Dermis microvascular lymphatic vessel endothelial cell (primary cell): ENCODE measurements around the gene GALNT2. TPM values are rescaled to one million over a fixed set of nuclear protein-coding genes. Genes with fewer than 3 reads are reported as not detected.

Experiments
- DNase-seq, 2 donors: peaks; one replicate each; pipeline versions ENCODE4 v3.0.0 to v3.0.0-alpha.2; 2010; ENCODE audit warnings: low read depth in 2 of 2
- total RNA-seq: library from RNA; depleted of rRNA; stranded (reverse); fragments of >200 nt; gene quantifications from 2 replicates; pipeline ENCODE4 v1.2.1, GENCODE V29; 2014

GALNT2 gene
- total RNA-seq, 1 donor from 2014 or later, result 38.1 TPM

DNA sequence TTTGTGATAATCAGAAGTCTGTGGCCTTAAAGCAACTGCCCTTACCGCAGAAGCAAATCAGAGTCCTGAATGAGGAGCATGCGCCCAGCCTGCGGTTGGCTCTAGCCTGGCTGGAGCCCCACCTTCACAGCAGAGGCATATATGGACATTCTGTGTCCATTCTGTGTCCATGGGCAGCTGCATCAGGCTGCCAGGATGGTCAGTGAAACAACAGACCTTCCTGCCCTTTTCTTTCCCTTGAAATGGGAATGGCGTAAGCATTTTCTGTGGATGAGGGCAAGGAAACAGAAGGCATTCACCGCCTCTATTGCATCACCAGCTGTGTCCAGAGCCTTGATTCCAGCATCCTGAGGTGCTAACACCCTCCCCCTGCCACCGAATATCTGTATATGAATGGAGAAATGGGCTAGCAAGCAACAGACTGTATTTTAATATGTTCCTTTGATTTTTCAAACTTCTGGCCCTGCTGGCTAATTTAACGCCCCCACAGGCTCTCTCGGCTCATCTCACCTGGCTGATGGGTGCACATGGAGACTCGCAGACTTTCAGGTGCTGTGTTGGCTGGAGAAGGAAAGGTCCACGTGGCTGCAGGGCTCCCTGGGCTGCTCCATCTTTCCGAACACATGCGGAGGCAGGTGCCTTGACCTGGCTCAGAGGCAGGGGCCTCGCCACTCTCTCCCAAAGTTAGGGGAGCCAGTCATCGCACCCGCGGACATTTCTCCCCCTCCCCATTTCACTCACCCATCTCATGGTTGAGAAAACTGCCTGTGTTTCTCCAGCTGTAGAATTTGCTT is 159.2 kb downstream of the GALNT2 start:
- DNase-seq, result peak in 1 of 2 donors; percentile 6

DNA sequence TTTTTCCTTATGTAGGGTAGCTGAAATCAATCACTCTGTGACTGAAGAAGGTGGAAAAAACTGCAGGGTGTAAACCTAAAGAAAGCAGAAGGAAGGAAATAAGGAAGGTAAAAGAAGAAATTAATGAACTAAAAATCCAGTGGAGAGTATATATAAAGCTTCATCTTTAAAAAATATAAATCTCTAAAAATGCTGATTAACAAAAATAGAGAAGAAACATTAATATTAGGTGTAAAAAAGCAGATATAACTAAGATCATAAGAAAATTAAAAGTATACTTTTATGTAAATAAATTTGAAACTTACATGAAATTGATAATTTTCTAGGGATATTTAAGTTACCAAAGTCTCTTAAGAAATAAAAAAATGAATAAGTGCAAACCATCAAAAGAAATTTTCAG is 159.8 kb downstream of the GALNT2 start:
- DNase-seq, result no peak

DNA sequence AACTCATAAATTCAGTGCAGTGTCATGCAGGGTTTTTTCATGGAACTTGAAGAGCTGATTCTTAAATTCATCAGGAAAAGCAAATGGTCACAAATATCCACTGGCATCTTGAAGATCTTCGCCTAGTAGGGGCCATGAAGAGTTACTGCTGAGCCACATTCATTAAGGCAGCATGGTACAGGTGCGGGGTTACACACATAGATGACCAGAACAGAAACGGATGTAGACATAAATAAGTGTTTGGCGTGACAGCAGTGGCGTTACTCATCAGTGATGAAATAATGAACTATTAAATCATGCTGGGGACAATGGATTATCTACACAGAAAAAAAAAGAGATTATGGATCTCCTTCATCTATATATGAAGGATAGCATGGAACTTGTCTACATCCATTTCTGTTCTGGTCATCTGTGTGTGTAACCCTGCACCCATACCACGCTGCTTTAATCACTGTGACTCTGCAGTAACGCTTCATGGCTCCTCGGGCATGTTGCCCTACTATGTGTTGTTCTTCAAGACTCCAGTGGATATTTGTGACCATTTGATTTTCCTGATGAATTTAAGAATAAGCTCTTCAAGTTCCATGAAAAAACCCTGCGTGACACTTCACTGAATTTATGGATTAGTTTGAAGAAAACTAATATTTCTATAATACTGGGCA is 161.3 kb downstream of the GALNT2 start:
- no peak for DNase-seq

DNA sequence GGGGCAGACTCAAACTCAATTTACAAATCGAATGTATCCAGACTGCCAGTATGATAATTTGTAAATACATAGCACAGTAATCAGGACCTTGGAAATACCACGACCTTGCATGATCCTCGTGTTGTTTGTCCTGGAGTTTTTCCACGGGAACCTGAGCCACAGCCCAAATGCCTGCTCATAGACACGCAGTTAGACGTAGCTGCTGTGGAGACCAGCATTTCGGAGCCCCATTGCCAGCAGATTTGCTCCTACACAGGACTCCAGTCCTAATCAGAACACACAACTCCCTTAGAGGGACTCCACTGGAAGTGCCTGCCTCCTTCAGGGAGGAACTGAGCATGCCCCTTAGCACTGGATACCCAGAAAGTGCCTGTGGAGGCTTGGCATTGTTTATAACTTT is 163.2 kb downstream of the GALNT2 start:
- DNase-seq, result no peak

DNA sequence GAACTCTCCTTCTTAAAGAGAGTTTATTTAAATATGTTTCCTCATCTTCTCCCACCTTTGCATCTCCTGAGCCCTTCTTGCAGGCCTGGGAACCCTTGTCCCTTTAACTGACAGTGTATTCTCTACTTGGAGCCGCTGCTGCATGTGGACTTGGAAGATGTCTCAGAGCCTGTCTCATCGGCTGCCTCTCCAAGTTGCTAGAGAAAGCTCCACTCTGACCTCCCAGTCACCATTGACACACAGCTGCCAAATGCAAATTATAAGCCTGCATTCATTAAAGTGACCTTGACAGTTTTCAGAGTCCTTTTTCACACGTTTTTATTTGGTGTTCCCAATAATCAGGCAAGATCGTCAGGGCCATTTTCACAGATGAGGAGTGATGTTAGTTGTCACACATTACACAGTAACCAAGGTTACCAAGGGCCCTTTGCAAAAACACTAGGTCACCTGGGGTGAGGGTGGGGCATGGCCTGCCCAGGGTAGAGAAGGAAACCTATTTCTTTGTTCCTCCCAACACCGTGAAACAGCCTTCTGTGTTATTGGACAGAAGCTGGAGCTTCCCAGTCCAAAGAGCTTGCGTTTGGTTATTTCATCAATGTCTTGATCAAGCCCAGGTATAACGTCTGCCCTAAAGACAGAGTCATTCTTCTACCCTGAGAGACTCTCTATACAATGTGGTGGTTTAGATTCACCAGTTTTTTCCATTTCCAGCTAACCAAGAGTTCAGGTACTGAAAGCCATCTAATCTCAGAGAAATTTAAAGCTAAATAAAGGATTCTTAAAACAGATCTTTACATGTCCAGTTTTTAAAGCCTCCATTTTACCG is 164.1 kb downstream of the GALNT2 start:
- no peak for DNase-seq

DNA sequence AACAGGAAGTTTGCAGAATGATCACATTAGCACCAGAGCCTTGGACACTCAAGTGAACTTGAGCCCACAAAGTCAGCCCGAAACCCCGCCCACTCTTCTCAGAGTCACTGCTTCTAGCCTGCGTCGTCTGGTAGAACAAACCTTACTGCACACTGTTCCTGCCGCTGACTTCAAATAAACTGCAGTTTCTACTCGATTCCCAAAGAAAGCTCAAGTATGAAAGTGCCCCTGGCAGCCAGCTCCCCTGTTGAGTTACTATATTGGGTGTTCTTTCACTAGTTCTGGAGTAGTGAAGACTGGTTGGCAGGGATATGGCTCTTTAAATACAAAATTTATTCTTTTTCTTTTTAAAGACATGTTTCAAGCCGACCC is 164.7 kb downstream of the GALNT2 start:
- DNase-seq, result no peak

DNA sequence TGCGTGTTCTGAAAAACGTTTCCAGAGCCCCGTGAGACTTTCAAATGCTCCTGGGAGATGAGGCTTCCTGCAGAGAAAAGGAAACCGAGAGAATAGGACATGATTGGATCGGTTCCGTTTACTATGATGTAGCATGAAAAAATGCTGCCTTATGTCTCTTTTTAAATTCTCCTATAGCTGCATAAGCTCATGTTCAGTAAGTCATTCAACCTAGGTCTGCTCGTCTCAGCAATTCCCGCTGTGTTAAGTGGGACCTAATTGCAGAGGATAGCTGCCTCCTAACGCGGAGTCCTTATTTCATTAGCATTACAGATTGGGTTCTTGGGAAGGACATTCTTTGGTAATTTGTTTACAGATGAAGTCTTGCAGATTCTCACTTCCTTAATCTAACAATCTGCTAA is 165.3 kb downstream of the GALNT2 start:
- no peak for DNase-seq

DNA sequence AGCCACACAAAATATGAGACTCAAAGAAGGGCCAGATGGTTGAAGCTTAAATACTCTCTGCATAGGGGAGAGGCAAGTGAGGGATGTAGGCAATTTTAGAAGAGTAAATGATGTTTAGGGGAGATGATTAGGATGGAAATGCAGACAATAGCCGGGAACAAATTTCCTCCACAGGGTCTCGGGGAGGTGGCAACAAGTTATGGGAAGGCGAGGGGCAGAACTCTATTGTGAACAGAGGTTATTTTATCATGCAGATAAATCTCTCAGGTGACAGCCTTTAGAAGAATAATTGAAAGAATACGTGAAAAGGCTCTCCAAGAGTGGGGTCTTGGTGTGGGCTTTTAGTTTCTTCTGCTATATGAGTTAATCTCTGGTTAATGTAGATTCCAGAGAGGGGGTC is 166.7 kb downstream of the GALNT2 start:
- no peak for DNase-seq

DNA sequence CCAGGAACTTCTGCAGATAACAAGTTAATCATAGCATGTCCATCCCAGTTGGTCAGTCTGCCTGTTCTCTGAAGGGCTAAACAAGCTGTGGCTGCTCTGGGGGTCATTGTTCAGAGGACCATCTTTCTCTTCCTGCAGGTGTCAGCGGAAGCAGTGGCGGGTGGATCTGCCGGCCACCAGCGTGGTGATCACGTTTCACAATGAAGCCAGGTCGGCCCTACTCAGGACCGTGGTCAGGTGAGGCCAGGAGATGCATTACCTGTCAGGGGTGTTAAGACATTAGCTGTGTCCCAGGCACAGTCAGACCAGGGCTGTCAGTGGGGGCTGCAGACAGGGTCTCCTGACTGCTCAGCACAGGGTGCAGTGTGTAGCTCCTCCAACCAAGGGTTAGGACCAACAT is 168.8 kb downstream of the GALNT2 start:
- DNase-seq, result no peak

DNA sequence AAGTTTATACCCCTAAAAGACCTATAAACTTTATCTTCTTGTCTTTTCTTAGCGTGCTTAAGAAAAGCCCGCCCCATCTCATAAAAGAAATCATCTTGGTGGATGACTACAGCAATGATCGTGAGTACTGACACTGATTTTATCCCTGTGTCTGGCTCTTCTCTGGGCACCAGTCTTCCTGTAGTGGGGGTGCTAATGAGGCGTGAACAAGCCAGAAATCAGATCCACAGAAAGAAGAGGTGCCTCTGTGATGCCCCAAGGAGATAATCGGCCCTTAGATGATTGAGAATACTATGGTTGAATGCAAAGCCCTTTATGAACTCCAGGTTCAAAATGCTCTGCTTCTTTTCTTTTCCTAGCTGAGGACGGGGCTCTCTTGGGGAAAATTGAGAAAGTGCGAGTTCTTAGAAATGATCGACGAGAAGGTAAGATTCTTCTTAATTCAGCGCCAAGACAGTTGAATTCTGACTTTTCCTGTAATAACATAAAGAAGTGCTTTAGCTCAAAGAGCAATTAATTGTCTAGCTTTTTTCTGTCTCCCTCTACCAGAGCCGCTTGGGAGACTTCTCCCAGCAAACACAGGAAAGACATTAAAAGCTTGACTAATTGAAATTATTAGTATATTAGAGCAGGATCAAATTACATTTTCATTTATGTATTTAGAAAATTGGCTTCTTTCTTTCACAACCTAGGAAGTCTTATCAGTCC is 169.4 kb downstream of the GALNT2 start:
- no peak for DNase-seq

DNA sequence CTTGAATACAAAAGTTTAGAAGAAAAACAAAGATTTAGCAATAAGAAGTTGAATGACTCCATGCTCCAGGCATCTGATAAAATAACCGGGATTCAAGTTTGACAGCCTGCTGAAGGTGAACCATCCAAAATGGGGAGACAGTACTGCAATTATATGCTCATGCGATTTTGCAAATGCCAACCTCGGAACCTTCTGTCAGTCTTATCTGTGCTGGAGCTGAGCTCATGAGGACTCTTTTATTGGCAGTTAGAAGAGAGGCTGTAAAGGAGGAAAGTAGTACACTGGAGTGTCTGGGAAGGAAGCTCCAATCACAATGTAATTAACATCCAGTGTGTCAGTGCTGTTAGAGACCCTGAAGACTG is 170.0 kb downstream of the GALNT2 start:
- no peak for DNase-seq

DNA sequence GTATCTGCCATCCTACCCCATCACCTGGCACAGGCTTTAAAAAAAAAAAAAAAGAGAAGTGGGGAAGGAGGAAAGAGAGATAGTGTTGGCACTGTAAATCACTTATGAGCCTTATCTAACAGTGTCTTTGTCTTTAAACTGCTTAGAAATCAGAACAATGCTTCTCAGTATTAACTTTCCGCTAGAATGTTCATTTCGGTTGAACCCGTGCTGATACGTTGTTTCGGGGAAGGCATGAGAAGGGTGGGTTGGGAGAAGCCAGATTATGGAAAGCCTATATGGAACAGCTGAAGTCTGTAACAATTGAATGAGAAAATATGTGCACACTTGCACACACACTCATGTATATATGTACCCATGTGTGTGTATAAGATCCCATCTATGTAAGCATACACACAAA is 170.8 kb downstream of the GALNT2 start:
- no peak for DNase-seq

DNA sequence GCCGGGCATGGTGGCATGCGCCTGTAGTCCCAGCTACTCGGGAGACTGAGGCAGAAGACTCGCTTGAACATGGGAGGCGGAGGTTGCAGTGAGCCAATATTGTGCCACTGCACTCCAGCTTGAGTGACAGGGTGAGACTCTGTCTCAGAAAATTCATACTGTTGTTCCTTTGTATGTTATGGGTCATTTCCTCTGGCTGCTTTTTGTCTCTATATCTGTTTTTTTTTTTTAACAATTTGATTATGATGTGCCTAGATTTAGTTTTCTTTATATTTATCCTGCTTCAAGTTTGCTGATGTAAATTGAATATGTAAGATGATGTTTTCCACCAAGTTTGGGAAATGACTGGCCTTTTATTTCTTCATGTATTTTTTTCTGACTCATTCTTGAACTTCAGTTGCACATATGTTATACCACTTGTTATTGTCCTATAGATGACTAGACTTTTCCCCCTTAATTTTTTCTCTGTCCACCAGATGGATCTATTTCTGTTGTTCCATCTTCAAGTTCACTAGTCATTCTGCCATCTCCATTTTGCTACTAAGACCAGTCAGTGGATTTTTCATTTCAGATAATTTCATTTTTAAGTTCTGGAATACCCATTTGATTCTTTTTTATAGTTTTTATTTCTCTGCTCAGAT is 173.5 kb downstream of the GALNT2 start:
- DNase-seq, result peak in 1 of 2 donors; percentile 8

DNA sequence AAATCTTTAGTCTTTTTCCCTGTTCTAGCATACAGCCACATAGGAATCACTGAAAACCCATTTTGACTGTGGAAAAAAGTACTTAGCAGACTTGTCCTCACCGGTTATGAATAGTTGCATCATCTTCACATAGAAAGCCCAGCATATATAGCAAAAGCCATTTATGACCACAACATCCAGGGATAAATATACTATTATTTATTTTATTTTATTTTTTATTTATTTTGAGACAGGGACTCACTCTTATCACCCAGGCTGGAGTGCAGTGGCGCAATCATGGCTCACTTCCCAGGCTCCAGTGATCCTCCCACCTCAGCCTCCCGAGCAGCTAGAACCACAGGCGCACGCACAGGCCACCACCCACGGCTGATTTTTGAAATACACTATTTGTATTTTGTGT is 175.3 kb downstream of the GALNT2 start:
- no peak for DNase-seq

DNA sequence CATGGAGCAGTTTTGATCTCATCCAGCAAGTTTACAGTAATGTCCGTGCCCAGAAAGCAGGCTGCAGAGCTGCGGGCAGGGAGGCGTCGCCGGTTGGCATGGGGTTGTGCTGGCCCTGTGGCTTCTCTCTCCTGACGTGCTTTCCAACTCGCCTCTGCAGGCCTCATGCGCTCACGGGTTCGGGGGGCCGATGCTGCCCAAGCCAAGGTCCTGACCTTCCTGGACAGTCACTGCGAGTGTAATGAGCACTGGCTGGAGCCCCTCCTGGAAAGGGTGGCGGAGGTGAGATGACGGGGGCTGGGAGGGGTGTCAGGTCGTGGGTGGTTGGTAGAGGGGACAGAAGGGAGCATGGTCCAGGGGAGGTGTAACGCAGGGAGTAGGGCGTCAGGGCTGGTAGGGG is 176.1 kb downstream of the GALNT2 start:
- DNase-seq, result no peak

DNA sequence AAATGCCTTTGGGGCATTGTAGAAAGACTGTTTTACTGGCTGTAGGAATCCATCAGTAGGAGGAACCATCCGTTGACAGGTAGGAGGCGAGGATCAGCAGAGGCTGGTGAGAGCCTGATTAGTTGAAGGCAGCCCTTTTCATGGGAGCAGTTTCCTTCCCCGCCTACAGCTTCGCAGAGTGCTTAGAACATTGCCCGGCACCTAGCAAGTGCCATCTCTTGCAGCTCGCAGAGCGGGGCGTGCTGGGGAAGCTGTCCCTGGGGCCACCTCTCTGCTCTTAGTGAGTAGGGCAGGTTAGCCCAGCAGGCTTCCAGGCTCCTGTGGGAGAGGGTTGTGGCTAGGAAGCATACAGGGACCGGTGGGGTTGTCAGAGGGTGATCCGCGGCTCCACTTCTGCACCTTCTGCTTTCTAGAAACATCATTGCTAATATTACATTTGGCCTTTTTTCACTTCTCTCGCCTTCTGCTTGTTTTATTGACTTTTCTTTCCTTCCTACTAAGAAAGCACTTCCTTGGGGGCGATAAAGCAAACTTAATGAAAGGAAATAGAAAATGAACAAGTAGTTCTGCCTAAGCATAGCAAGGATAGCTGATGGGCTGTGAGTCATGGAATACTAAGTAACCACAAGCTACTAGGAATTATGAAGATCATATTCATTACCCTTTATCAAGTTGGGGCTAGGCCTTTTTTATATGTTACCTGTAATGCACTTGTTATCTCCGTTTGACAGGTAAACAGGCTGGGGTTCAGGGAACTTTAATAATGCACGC is 176.7 kb downstream of the GALNT2 start:
- DNase-seq, result peak in 1 of 2 donors; percentile 5

DNA sequence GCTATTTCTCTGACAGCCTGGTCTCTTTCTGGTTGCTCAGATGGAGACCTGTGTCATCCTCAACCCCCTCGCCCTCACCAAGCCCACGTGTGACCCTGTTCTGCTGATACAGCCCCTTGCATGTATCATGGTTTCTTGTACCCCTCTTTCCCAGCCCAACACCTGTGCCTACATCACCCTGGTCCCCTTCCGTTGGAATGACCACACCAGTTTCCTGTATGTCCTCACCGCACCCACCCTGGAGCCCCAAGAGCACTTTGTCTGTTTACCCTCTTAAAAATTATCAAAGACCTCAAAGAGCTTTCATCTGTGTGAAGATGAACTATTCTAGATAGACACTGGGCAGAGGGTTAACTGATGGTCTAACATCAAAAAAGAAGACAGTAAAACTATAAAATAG is 179.5 kb downstream of the GALNT2 start:
- DNase-seq, result no peak

DNA sequence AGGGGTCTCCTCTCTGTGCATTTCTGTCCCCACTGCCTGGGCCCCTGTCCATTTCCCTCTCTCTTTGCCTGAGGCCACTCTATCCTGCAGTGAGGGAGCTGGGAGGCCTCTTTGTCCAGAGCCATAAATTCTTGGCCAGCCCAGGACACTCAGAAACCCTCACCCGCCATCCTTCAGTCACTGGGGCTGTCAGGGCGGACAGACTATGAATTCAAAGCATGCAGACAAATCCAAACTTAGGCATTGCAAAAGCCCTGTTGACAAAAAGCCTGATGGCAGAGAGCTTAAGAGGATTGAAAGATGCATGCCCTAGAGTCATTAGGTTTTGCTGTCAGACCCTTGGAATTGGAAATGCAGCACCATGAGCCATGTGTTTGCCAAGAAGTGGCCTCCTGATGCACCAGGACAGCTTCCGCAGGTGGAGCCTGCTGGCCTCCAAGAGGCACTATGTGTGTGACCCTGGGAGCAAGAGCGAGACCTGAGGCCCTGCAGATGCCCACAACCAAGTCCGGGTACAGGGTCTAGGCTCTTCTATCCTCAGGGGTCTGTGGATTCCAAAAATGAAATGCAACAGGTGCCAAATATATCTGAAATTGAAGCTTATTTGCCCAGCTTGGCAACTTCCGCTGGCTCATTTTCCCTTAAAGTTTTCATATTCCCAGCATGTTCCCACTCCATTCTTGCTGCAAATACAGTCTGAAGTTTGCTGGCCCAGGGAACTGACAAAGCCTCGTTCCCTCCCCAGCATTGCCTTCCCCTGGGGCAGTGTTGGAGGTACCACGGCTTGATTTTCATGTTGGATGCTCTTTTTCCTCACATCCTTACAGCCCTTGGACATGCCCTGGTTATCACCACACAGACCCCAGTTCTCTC is 181.2 kb downstream of the GALNT2 start:
- DNase-seq, result no peak

DNA sequence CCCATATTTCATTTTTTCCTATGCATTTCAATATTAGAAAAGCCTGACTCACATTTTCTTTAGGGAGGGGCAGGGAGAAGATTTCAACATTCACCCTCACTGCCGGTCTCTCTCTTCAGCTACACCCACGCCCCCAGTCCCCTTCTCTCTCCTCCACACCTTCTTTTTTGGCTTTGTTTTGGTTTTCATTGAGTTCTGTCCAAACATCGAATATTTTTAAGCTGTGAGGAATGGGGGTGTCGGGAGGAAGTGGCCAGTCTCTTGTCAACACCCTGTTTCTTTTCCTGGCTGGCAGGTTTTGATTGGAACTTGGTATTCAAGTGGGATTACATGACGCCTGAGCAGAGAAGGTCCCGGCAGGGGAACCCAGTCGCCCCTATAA is 181.8 kb downstream of the GALNT2 start:
- no peak for DNase-seq
